ENCODE measurements around the gene RTN1.

RTN1 gene, protein sequence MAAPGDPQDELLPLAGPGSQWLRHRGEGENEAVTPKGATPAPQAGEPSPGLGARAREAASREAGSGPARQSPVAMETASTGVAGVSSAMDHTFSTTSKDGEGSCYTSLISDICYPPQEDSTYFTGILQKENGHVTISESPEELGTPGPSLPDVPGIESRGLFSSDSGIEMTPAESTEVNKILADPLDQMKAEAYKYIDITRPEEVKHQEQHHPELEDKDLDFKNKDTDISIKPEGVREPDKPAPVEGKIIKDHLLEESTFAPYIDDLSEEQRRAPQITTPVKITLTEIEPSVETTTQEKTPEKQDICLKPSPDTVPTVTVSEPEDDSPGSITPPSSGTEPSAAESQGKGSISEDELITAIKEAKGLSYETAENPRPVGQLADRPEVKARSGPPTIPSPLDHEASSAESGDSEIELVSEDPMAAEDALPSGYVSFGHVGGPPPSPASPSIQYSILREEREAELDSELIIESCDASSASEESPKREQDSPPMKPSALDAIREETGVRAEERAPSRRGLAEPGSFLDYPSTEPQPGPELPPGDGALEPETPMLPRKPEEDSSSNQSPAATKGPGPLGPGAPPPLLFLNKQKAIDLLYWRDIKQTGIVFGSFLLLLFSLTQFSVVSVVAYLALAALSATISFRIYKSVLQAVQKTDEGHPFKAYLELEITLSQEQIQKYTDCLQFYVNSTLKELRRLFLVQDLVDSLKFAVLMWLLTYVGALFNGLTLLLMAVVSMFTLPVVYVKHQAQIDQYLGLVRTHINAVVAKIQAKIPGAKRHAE

DNA sequence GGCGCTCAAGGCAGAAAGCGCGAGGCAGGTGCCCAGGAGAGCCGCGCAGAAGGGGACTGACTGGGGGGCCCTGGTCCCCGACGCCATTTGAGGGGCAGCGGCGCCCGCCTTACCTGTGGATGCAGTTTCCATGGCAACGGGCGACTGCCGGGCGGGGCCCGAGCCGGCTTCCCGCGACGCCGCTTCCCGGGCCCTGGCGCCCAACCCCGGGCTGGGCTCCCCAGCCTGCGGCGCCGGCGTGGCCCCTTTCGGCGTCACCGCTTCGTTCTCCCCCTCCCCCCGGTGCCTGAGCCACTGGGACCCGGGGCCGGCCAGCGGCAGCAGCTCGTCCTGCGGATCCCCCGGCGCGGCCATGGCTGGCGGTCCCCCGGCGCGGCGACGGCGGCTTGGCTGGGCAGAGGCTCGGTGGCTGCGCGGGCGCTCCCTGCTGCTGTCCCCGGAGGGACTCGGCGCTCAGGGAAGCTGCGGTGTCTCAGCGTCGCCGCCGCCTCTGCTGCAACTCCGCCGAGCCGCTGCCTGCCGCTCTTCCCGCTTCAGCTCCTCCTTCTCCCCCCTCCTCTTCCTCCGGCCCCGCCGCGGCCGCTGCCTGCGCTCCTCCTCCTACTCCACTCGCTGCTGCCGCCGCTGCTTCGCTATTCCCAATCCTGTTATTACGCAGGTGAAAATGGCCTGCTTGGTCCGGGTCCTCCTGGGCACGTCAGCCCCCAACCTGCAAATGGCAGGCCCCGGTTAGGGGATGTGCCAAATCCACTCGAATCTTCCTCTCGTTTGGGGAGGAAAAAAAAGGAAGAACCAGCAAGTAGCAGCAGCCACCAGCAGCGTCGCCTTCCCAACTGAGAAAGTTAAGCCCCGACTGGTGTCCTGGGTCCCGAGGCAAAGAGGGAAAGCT is at the start of gene RTN1:
Gene RTN1 (minus strand): TSS at position 500 of the 889 bp plus-strand sequence. CDS start 146 bp downstream, at position 354.
- no peak for DNase-seq

DNA sequence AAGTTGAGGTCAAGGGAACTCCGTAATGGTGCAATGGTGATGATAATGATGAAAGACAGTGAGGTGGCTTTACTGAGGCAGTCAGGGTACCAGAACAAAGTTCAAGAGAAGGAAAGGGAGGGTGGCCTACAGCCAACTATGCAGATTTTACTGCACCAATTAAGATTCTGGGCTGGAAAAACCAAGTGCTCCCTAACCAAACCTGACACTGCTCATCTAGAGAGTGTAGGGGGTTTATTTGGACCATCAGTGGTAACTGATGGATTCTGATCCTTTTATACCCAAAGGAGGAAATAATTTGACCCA is 49.8 kb upstream of the RTN1 start:
- no peak for DNase-seq

DNA sequence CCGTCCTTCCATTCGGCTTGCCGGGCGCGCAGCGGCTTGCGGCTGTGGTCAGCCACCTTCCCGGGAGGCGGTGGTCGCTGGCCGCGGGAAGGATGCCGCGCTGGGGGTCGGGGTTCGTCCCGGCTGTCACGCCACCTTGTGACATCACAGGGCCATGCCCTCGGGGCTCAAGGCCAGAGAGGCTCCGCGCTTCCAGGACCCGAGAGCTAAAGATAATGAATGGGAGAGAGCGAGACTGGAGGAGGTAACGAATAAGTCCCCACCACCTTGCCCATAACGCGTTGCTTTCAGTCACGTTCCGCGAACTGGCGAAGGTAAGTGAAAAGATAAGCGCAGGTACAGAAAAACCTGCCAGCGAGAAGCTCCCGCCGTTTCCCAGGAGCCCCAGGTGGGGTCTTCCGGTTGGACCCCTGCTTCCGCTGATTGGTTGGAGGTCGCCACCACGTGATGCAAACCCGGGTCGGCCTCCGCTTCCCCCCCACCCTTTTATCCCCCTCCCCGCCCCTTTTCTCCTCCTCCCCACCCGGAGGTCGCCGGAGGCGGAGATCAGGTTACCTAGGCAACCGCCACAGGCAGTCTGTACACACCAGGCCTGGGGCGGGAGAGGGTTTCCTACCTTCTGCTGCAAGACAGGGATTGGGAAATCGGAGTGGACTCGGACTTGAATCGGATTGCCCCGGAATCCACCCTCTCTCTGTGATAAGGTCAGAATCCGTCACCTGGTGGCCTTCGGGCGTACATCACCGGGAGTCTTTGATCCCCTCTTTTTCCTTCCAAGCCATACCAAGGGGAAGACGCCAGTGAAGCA is 49.2 kb upstream of the RTN1 start, which contains the start of gene LRRC9:
Gene LRRC9 (plus strand): TSS at position 575 of the 808 bp plus-strand sequence.
- DNase-seq: no peak

DNA sequence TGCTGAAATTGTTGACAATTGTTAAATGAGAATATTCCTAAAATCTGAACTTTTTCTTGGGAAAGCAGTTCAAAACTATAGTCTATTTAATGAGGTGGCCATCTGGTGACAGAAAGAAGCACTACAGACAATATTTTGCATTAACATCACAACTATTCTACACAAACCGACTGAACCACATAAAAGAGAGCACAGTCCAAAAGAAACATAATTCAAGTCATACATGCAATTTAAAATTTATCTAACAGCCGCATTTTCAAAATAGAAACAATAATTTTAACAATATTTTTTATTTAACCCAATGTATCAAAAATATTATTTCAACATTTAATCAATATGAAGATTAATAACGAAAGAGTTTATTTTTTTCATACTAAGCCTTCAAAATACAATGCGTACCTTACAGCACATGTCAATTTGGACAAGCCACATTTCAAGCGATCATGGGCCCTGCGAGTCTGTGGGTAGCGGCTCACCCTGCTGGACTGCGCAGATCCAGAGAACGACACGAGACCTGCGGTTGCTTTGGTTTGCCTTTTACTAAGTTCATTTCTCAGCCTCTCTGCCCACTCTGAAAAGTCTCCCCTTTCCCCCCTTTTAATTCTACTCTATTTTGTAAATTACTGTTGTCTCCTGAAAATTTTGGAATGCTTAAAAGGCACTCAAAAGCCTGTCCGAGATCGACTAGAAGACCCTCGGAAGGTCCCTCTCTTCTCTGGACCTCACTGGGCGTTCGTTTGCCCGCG is 48.4 kb upstream of the RTN1 start:
- DNase-seq: no peak

DNA sequence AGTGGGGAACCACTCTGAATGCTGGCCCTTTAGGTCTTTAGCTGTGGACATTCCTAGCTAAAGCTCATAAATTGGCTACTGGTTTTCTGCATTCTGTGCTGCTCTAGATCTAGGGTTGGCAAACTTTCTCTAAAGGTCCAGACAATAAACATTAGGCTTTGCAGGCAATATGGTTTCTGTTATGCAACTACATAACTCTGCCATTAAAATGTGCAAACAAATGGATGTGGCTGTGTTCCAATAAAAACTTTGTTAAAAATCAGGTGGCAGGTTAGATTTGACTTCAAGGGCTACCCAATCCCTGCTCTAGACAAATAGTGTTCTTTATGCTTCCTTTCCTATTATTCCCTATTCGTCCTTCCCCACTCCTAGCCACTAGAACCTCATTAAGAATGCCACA is 42.6 kb upstream of the RTN1 start:
- no peak for DNase-seq

DNA sequence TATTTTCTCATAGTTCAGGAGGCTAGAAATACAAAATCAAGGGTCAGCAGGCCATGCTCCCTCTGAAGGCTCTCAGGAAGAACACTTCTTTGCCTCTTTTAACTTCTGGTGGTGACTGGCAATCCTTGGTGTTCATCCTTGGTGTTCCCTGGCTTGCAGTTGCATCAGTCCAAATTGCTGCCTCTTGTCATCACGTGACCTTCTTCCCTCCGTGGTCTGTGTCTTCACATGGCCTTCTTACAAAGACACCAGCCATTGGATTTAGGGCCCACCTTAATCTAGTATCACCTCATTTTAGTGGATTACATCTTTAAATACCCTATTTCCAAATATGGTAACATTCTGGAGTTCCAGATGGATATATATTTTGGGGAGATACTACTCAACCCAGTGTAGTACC is 41.9 kb upstream of the RTN1 start:
- no peak for DNase-seq

DNA sequence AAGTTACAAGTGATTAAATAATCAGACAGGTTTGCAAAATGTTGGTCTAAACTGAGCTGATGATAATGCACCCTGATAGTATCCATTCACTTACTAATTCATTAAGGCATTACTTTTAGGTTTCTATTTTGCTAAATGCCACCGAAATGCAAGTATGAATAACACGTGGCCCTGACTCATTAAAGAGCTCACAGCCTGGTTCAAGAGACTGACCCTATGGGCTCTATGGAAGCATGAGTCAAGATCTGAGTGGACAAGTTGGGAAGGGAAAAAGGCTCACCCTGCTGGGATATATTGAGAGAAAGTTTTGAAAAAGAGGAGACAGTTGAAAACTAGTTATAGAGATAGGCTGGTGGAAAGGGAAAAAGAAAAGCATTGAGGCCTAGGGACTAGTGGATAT is 34.6 kb upstream of the RTN1 start:
- no peak for DNase-seq

DNA sequence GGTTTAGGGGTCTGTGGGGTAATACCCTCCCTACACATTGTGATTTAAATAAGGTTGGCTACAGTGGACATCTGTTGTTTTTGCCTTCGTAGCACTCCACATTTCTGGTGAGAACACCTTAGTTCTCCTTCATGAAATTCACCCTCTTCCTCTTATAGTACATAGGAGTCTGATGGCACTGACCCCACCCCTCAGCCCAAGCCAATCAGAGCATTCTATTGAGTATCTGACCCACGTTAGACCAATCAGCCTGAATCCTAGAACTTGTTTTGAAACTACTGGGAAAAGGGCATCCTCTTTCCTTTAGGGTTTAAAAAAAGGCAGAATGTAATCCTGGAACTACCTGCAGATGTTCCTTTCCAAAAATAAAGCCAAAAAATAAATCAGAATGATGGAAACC is 33.6 kb upstream of the RTN1 start:
- DNase-seq: no peak

DNA sequence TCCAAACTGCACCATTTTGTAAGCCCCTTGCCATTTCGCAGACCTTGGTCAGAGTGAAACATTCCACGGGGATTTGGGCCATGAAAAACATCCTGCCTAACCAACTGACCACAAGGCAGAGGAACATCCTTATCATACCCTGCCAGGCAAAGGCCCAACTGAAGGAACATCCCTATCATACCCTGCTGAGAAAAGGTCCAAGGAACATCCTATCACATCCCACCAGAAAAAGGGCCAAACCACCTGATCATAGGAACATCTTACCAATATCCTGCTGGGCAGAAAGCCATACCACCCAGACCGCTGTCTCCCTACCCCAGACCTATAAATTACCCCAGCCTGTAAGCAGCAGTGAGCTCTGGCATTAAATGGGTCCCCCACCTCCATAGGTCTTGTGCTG is 30.0 kb upstream of the RTN1 start:
- DNase-seq: no peak

DNA sequence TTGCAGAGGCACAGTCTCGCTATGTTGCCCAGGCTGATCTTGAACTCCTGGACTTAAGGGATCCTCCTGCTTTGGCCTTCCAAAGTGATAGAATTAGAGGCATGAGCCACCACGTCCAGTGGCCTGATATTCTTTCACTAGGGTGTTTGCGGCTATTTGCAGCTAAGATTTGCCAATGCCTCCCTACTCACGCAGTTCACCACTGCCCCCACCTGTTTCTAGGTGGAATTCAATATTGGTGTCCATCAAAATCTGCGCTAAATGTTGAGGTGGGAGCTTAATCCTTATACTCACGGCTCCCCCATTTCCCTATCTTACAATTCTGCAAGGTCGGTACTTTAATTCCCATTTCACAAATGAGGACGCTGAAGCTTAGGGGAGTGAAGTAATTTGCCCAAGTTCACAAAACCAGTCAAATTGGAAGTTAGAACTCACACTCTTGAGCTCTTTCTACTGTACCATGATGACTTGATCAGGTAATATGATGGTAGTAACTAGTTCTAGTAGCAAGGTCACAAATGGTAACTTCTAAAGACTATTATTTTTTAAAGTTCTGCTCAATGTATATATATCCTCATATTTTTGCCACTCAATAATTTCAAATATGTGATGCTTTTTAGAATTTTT is 27.3 kb upstream of the RTN1 start:
- no peak for DNase-seq

DNA sequence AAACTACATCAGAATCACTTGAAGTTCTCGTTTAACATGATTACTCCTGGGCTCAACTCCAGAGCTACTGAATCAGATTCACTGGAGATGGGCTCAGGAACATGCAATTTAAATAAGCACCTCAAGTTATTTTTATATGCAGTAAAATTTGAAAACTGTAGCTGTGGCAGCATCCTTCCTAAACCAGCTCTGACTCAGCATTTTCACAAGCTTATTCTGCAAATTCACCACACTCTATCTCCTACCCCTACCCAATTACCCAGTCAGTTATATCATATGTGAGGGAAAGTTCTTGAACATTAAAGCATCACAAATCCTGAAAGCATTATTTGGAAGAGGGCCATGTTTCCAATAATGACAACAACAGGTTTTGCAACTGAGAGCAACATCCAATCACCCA is 25.1 kb upstream of the RTN1 start:
- no peak for DNase-seq

DNA sequence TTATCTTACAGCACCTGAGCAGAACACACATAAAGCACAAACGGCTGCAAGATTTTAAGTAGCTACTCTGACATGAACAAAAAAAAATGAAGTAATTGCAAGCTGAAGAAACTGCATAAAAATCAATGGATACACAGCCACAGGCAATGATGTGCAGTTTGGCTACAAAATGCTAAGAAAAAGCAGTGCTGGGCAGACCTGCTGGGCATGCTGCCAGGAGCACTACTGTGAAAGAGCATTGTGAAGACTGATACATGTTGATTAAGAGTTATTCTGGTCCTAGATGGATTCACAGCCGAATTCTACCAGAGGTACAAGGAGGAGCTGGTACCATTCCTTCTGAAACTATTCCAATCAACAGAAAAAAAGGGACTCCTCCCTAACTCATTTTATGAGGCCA is 20.1 kb upstream of the RTN1 start:
- no peak for DNase-seq

DNA sequence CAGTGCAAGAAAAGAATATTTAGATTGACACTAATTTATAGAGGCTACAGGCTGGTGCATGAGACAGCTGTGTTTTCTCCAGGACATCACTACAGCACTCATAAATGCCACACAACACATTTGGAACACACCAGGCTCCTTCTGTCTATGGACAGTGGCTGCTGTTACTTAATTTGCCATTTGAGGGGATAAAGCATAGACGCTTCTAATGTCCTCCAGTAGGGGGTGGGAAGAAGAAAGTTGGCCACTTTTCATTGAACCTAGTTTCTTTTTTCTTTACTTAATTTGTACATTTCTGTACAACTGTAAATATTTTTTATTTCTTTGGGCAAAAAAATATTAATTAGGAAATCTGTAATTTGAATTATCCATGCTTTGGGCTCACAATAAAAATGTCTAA is 12.4 kb upstream of the RTN1 start:
- no peak for DNase-seq

DNA sequence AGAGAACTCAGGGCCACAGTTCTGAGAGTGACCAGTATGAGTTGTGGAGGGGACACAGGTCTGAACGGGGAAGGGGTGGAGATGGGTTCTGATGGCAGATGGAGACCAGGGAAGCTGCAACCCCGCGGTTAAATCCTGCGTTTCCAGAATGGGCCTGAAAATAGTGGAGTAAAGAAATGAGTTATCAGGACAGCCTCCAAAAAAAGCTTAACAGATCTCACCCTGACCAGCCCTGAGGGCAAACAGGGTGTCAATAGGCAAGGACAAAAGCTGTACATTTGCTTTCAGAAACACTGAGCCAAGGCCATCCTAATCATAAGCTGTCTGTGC is 555 bp upstream of the RTN1 start:
- DNase-seq: no peak

DNA sequence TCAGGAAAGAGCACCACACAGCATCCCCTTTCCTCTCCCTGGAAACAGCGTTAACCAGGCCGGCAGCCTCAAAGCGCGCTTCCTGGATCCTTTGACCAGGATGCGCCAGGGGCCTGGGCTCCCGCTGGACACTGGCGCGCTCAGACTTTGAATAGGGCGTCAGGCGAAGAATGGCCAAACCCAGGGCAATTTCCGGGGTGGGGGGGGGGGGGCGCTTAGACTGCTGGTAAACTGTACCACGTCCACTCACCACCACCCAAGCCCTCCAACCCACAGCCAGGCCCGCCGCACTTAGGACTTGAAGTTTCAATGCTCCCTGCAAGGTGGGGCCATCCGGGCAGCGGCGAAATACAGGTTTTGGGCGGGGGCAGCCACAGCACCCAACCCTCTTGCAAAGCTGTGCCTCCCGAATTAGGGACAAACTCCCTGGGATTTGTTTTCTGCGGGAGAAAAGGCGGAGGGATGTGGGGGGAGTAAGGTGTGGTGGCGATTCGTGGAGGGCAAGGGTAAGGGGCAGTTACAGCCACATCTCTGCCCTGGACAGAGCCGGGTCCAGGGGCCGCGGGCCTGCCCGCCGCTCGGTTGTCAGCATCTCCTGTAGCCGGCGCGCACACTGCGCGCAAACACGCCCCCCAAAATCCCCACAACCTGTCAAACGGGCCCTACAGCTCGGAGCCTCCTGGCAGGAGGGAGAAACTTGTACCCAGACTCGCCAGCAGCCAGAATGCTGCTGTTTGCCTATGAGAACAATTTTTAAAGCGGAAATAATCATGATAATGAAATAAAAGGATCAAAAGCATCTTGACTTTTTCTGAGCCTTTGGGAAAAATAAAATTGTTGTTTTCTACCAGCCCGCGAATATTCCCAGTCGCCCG is 958 bp downstream of the RTN1 start:
- no peak for DNase-seq

DNA sequence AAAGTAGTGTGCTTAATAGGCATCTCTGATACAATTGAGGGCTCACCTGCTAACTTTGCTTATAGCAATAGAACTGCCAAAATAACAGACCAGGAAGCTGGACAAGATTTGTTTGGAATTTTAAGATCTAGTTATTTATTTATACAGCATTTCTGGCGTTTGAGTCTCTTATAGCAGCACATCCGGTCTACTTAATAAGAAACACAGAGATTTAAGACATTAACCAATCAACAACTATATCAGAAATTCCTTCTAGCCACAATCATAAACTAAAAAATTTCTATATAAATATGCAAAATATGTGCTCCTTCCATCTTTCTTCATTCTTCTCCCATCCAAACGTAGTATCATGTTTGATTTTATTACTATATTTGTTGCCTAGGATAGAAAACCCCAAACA is 2.6 kb downstream of the RTN1 start:
- no peak for DNase-seq

DNA sequence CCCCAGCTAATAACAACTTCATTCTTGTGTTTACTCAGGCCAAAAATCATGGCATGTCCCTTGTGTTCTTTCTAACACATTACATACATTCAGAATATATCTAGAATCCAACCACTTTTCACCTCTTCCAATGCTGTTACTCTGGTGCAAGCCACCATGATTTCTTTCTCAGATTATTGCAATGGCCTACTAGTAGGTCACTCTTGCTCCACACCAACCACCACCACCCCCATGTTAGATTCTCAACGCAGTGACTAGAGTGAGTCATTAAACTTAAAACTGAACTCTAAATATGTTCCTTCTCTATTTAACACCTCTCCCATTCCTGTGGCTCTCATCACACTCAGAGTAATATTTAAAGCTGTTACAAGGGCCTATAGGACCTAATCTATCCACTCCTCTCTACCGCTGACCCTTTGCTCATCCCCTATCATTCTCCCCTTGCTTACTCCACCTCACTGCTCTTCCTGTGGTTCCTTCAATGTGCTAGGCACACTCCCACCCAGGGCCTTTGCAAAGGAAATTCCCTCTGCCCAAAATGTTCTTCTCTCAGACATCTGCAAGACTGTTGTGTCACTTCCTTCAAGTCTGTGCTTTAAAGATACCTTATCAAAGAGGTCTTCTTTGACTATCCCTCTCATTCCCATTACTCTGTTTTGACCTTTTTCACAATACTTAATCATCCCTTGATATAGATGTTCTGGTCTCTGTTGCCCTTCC is 6.6 kb downstream of the RTN1 start:
- no peak for DNase-seq

DNA sequence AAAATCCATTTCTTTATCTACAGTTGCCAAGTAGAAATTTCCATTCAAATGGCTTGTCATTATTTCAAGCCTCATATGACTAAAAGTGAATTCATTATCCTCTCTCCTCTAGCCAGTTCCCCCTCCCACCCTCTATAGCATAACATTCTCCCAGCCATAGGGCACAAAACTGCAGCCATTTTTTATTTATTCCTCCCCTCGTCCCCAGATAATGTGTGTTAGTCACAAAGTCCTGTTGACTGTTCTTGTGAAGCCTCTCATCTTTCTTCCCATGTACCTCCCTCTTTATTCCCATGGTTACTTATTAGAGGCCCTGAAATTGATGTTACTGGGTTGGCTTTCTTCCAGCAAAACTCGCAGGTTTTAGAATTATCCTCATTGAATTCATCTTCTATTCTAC is 13.2 kb downstream of the RTN1 start:
- DNase-seq: no peak

DNA sequence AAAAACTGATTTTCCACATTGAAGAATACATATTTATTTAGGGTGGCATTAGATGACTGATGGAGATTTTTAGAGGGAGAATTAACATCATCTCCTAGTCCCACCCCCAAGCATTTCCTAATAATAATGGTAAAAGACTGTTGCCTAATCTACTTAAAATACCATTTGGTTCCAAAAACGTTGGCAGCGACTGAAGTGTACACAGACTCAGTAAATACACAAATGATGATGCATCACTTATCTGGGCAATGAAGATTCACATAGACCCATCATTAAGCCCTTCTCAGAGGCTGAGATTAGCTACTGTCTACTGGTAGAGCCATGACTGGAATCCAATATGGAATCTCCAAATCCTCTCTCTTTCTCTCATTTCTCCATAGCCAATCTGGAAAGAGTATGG is 18.2 kb downstream of the RTN1 start:
- DNase-seq: no peak

DNA sequence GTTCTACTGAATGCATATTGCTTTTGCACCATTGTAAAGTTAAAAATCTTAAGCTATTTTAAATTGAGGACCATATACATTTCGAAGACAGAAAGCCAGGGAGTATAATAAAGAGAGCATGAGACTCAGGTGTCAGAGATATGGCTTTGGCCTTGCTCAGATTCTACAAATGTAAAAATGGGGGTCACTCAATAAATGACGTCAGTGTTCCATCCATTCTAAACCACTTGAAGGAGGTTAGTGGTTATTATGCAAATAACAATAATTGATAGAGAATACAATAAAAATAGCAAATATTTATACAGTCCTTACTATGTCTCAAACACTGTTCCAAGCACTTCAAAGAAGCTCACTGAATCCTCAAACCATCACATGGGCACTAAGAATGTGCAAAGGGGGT is 20.1 kb downstream of the RTN1 start:
- DNase-seq: no peak

Measured in activated naive CD4-positive, alpha-beta T cell treated with Interleukin-2 at 50 U/mL for 16 hours (primary cell).